Panc1 (cell line): ENCODE measurements around the gene RBFOX1. TPM values are rescaled to one million over a fixed set of nuclear protein-coding genes. Genes with fewer than 3 reads are reported as not detected.

Source experiments
- ATAC-seq: fragments of 200-7000 bp; cut with Tn5 transposase; 2 replicates; pipeline ENCODE4 v1.9.1; 2020; ENCODE audit warnings: mild to moderate bottlenecking, moderate library complexity
- BruUV-seq: library from RNA; stranded (reverse); fragments of 400-500 nt; replicated peaks from 2 replicates; lab custom pipeline; 2021; lab: Mats Ljungman, UMichigan
- CTCF ChIA-PET: fragments of 300-600 bp; sonication (Branson Sonifier 250); formaldehyde crosslinking; loops from one replicate; lab custom pipeline; 2022; ENCODE audit warnings: antibody characterized with exemption; lab: Charles Lee
- POLR2A ChIA-PET: fragments of 300-600 bp; sonication (Branson Sonifier 250); formaldehyde crosslinking; loops from one replicate; lab custom pipeline; 2022; ENCODE audit warnings: antibody characterized with exemption; lab: Charles Lee
- DNase-seq: peaks from one replicate; pipeline ENCODE4 v3.0.0-alpha.2; 2010; ENCODE audit warnings: low read depth, low spot score
- H3K27ac ChIP-seq: 2 replicates; pipeline ENCODE4 v1.5.1; 2011; ENCODE audit warnings: mild to moderate bottlenecking, low read length, inconsistent platforms
- H3K27me3 ChIP-seq: fragments of 200-500 bp; sonication (Bioruptor generic); 2 replicates; pipeline ENCODE4 v1.6.0; 2014; ENCODE audit warnings: low read length, inconsistent platforms; ENCODE audit not compliant: control insufficient read depth, insufficient read depth
- H3K36me3 ChIP-seq: fragments of 200-500 bp; sonication (Bioruptor generic); 2 replicates; pipeline ENCODE4 v1.5.1; 2014; ENCODE audit warnings: inconsistent platforms, mild to moderate bottlenecking, low read length, moderate library complexity; ENCODE audit not compliant: control insufficient read depth, insufficient read depth
- H3K4me1 ChIP-seq: 2 replicates; pipeline ENCODE4 v1.5.1; 2011; ENCODE audit warnings: inconsistent platforms, mild to moderate bottlenecking, low read length, moderate library complexity; ENCODE audit not compliant: control insufficient read depth, insufficient read depth
- H3K4me3 ChIP-seq, 2 experiments: 2 replicates each; pipeline ENCODE4 v1.5.1; 2011 to 2012; ENCODE audit warnings: low read depth in 2 of 2, low read length in 2 of 2, mild to moderate bottlenecking in 2 of 2, inconsistent platforms in 1 of 2, moderate library complexity in 1 of 2
- H3K9me3 ChIP-seq: fragments of 200-500 bp; sonication (Bioruptor generic); 2 replicates; pipeline ENCODE4 v1.5.1; 2014; ENCODE audit warnings: low read depth, mild to moderate bottlenecking, inconsistent platforms, low read length, moderate library complexity; ENCODE audit not compliant: control insufficient read depth, insufficient read depth
- POLR2AphosphoS5 ChIP-seq: IDR thresholded peaks from 2 replicates; pipeline ENCODE4 v1.6.1; 2012; ENCODE audit warnings: mild to moderate bottlenecking, low read depth, low read length, moderate library complexity
- REST ChIP-seq, 2 experiments: IDR thresholded peaks; 2 replicates each; pipeline ENCODE4 v1.6.1; 2011 to 2012; ENCODE audit warnings: low read depth in 2 of 2, control low read depth in 1 of 2, low read length in 1 of 2, mild to moderate bottlenecking in 1 of 2, moderate library complexity in 1 of 2; ENCODE audit not compliant: insufficient read depth in 1 of 2
- SIN3A ChIP-seq: IDR thresholded peaks from 2 replicates; pipeline ENCODE4 v1.6.1; 2012; ENCODE audit warnings: low read depth, mild to moderate bottlenecking, low read length, moderate library complexity, borderline replicate concordance; ENCODE audit not compliant: insufficient read depth
- TCF7L2 ChIP-seq: IDR thresholded peaks from 2 replicates; pipeline ENCODE4 v1.6.1; 2011; ENCODE audit warnings: mild to moderate bottlenecking, low read depth, low read length, inconsistent platforms
- in situ Hi-C: cut with HindIII; loops from 2 replicates; pipeline ENCODE4 v1.10.0; 2016; ENCODE audit warnings: low sequenced_read_pairs, low pct_unique_long_range_greater_than_20kb
- intact Hi-C: fragments of 100-400 bp; cut with micrococcal nuclease; formaldehyde crosslinking; loops from one replicate; pipeline ENCODE4 v1.10.0; 2022; ENCODE audit not compliant: unreplicated experiment
- total RNA-seq: library from RNA; stranded (reverse); gene quantifications from one replicate; pipeline ENCODE4 v1.2.1, GENCODE V29; 2021; ENCODE audit not compliant: unreplicated experiment
- TF ChIP-seq, protein P1 (sequence below): fragments of 450-650 bp; IDR thresholded peaks from 2 replicates; pipeline ENCODE4 v1.5.1; 2017; ENCODE audit warnings: mild to moderate bottlenecking

The RBFOX1 gene
- total RNA-seq, 1 experiment from 2014 or later: not detected

GRCh38 chr16:7742626-7743025 lies 410.0 kb downstream of the RBFOX1 start:
- intact Hi-C loops: no loop called here
- H3K27me3 ChIP-seq: no peaks in the 10 kb centered on the region
- ChIA-PET CTCF (no interaction called here), POLR2A (no interaction called here)
- ATAC-seq: no peak
- no peak overlapping the region for H3K27ac ChIP-seq
- TF ChIP-seq TCF7L2 (no peak), POLR2AphosphoS5 (no peak), REST (IDR thresholded peaks at IDR 0.05; ENCODE audit: insufficient read depth in 1 of 2, low read depth in 2 of 2, low read length in 1 of 2) (no peak), SIN3A (no peak)
- TF ChIP-seq, protein P1, sequence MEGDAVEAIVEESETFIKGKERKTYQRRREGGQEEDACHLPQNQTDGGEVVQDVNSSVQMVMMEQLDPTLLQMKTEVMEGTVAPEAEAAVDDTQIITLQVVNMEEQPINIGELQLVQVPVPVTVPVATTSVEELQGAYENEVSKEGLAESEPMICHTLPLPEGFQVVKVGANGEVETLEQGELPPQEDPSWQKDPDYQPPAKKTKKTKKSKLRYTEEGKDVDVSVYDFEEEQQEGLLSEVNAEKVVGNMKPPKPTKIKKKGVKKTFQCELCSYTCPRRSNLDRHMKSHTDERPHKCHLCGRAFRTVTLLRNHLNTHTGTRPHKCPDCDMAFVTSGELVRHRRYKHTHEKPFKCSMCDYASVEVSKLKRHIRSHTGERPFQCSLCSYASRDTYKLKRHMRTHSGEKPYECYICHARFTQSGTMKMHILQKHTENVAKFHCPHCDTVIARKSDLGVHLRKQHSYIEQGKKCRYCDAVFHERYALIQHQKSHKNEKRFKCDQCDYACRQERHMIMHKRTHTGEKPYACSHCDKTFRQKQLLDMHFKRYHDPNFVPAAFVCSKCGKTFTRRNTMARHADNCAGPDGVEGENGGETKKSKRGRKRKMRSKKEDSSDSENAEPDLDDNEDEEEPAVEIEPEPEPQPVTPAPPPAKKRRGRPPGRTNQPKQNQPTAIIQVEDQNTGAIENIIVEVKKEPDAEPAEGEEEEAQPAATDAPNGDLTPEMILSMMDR: no peak
- in situ Hi-C loops: no loop called here
- H3K36me3 ChIP-seq: no peaks in the 10 kb centered on the region
- no peak overlapping the region for H3K4me3 ChIP-seq
- no peaks in the 10 kb centered on the region for H3K4me1 ChIP-seq
- BruUV-seq: no TSS peak
- no peak for DNase-seq
- no peaks in the 10 kb centered on the region for H3K9me3 ChIP-seq

- DNase-seq (no peak), ATAC-seq (no peak)
- no peaks in the 10 kb centered on the region for H3K4me1 ChIP-seq
- no peaks in the 10 kb centered on the region for H3K36me3 ChIP-seq
- H3K4me3 ChIP-seq: no peak overlapping the region
- TF ChIP-seq, protein P1: no peak
- TF ChIP-seq SIN3A: no peak
- no peak for TF ChIP-seq POLR2AphosphoS5
- no peak for TF ChIP-seq TCF7L2
- no peak for TF ChIP-seq REST (IDR thresholded peaks at IDR 0.05; ENCODE audit: insufficient read depth in 1 of 2, low read depth in 2 of 2, low read length in 1 of 2)
- intact Hi-C loops (no loop called here), in situ Hi-C loops (no loop called here)
- ChIA-PET CTCF (no interaction called here), POLR2A (no interaction called here)
- BruUV-seq: no TSS peak
- no peaks in the 10 kb centered on the region for H3K9me3 ChIP-seq
- no peaks in the 10 kb centered on the region for H3K27me3 ChIP-seq
- H3K27ac ChIP-seq: no peak overlapping the region
Measured at GRCh38 chr16:7744546-7745264, 412.1 kb downstream of the RBFOX1 start.
